Gastroesophageal sphincter (tissue), 4 donors: Measurements from ENCODE around the gene FNDC3B. TPM values are rescaled to one million over a fixed set of nuclear protein-coding genes. Genes with fewer than 3 reads are reported as not detected.

Experiments
- ATAC-seq: fragments of 150-250 bp; one replicate; pipeline ENCODE4 v1.9.1; 2016; ENCODE audit warnings: mild to moderate bottlenecking, moderate library complexity
- H3K27ac ChIP-seq, 4 donors: fragments of 200-600 bp; sonication (generic) in 3 of 4; 1 replicate in 3 of 4; 2 replicates in 1 of 4; pipeline ENCODE4 v1.5.1; 2016 to 2019
- H3K27me3 ChIP-seq: fragments of 200-600 bp; sonication (generic); one replicate; pipeline ENCODE4 v1.5.1; 2019
- H3K36me3 ChIP-seq, 2 donors: fragments of 200-600 bp; sonication (generic); one replicate each; pipeline ENCODE4 v1.5.1; 2019; ENCODE audit warnings: control low read depth in 1 of 2
- H3K4me1 ChIP-seq, 3 donors: fragments of 200-600 bp; sonication (generic); 1 replicate in 2 of 3; 2 replicates in 1 of 3; pipeline ENCODE4 v1.5.1; 2016 to 2019; ENCODE audit warnings: control low read depth in 2 of 3
- H3K4me3 ChIP-seq, 2 donors: fragments of 200-600 bp; sonication (generic); one replicate each; pipeline ENCODE4 v1.5.1; 2019; ENCODE audit warnings: mild to moderate bottlenecking in 1 of 2, moderate library complexity in 1 of 2
- H3K9me3 ChIP-seq, 3 donors: fragments of 200-600 bp; sonication (generic); one replicate each; pipeline ENCODE4 v1.5.1; 2017 to 2019; ENCODE audit warnings: control low read depth in 2 of 3
- EP300 ChIP-seq: sonication (generic); formaldehyde crosslinking; IDR thresholded peaks from one replicate; pipeline ENCODE4 v1.6.1; 2017; ENCODE audit warnings: antibody characterized with exemption, mild to moderate bottlenecking
- POLR2A ChIP-seq, 2 donors: fragments of 450-650 bp; IDR thresholded peaks; one replicate each; pipeline ENCODE4 v1.6.1; 2017; ENCODE audit warnings: antibody characterized with exemption in 2 of 2, mild to moderate bottlenecking in 2 of 2, moderate library complexity in 1 of 2
- POLR2AphosphoS5 ChIP-seq: sonication (generic); formaldehyde crosslinking; IDR thresholded peaks from one replicate; pipeline ENCODE4 v1.6.1; 2017; ENCODE audit warnings: antibody characterized with exemption
- WGBS, 2 donors: methylation state at CpG; one replicate each; pipeline ENCODE4 v1.1.5; 2018; ENCODE audit warnings: low coverage in 1 of 2; 5-methylcytosine and 5-hydroxymethylcytosine counted together
- total RNA-seq, 4 donors: library from RNA; depleted of rRNA; stranded (reverse); fragments of >200 nt; gene quantifications; one replicate each; pipeline ENCODE4 v1.1.0, GENCODE V29; 2016
- TF ChIP-seq, protein P1 (sequence below), 4 experiments: fragments of 200-600 bp in 2 of 4; fragments of 450-650 bp in 2 of 4; sonication (generic) in 1 of 4; IDR thresholded peaks; one replicate each; pipeline ENCODE4 v1.5.1; 2017 to 2019; ENCODE audit warnings: antibody characterized with exemption in 4 of 4, mild to moderate bottlenecking in 2 of 4, moderate library complexity in 2 of 4

Gene FNDC3B
- total RNA-seq, 4 donors from 2014 or later: 53.1 to 97.2 (median 70.8) TPM

DNA sequence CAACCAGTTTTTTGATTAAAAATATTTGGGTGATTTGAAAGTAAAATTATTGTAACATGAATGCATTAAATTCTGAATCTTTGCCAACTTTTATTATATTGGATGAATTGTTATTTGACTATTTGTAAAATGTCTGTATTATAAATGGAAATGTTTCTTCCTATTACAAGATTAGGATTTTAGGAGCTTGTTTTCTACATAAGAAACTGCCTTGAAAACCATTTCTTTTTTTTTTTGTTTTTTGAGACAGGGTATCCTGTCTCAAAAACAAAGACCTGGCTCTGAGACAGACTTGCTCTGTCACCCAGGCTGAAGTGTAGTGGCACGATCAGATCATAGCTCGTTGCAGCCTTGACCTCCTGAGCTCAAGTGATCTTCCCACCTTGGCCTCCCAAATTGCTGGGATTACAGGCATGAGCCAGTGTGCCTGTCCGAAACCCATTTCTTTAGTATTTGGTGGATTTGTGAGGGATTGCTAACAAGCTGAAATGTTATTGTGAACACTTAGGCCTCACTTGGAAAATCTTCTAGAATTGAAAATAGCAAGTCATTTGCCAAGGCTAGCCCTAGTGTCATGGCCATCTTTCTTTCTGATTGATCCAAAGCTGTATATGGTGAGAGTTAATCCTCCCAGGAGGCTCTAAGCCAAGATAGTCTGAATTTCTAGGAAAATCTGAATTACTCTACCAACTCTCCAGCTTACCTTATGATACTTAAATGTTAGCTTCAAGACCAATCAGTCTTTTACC lies 100.3 kb downstream of the FNDC3B start:
- no peaks in the 10 kb centered on the region for H3K27me3 ChIP-seq
- no peak for TF ChIP-seq EP300
- TF ChIP-seq POLR2AphosphoS5: no peak
- TF ChIP-seq POLR2A (IDR thresholded peaks at IDR 0.05): no peak
- TF ChIP-seq, protein P1, sequence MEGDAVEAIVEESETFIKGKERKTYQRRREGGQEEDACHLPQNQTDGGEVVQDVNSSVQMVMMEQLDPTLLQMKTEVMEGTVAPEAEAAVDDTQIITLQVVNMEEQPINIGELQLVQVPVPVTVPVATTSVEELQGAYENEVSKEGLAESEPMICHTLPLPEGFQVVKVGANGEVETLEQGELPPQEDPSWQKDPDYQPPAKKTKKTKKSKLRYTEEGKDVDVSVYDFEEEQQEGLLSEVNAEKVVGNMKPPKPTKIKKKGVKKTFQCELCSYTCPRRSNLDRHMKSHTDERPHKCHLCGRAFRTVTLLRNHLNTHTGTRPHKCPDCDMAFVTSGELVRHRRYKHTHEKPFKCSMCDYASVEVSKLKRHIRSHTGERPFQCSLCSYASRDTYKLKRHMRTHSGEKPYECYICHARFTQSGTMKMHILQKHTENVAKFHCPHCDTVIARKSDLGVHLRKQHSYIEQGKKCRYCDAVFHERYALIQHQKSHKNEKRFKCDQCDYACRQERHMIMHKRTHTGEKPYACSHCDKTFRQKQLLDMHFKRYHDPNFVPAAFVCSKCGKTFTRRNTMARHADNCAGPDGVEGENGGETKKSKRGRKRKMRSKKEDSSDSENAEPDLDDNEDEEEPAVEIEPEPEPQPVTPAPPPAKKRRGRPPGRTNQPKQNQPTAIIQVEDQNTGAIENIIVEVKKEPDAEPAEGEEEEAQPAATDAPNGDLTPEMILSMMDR (IDR thresholded peaks at IDR 0.05): no peak
- H3K36me3 ChIP-seq: no peaks in the 10 kb centered on the region
- H3K9me3 ChIP-seq: no peaks in the 10 kb centered on the region
- no peak for ATAC-seq
- no peak overlapping the region for H3K4me3 ChIP-seq
- H3K4me1 ChIP-seq: peaks cover 45 to 85% (median 45%) of the 10 kb centered on the region in 3 donors
- WGBS, 2 donors: 81 to 100% methylated on average over 1 to 3 of the region's 3 CpGs
- H3K27ac ChIP-seq: peak overlapping the region; percentile 46 to 68 (median 59)

DNA sequence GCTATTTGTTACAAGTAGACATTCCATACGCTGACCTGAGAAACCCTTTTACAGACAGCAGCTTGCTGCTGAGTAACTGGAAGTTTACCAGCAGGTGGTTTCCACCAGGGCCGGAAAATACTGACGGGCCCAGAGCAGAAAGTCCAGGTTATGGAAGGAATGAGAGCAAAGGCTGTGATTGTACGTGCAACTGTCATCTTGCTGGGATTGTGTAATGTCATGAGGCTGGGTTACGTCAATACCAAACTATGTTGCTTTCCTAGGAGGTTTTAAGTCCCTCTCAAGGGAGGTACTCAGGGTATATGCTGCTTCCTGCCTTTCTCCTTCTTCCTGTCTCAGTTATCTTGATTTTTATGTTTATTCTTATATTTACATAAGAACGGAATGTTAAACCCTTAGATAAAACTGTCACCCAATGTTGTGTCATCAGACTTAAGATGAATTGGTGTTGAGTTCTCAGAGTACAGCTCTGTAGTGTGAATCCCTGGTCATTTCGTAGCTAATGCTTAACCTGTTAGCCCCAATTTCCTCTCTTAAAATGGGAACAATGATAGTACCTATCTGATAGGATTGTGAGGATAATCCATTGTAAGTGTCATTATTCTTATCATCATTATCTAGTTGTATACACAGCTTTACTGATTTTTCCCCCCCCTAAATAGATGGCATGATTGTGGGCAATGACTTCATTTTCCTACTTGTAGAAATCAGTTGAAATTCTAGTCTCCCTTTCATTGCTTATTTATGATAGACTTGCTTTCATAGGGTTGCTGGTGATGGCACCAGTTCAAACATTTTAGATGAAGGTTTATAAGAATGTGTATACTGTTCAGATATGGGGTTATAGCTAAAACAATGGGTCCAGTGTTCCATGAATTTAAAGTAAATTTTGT lies 101.4 kb downstream of the FNDC3B start:
- Histone ChIP-seq H3K4me1 (peaks cover 38 to 77% (median 45%) of the 10 kb centered on the region in 3 donors), H3K4me3 (no peak overlapping the region), H3K36me3 (no peaks in the 10 kb centered on the region), H3K27ac (peak overlapping the region; percentile 46 to 68 (median 67)), H3K9me3 (no peaks in the 10 kb centered on the region), H3K27me3 (no peaks in the 10 kb centered on the region)
- WGBS, 2 donors: 27 to 28% methylated on average over 4 to 7 of the region's 7 CpGs
- peak; percentile 90 for ATAC-seq
- TF ChIP-seq POLR2AphosphoS5: peak; percentile 90
- TF ChIP-seq, protein P1 (IDR thresholded peaks at IDR 0.05): no peak

DNA sequence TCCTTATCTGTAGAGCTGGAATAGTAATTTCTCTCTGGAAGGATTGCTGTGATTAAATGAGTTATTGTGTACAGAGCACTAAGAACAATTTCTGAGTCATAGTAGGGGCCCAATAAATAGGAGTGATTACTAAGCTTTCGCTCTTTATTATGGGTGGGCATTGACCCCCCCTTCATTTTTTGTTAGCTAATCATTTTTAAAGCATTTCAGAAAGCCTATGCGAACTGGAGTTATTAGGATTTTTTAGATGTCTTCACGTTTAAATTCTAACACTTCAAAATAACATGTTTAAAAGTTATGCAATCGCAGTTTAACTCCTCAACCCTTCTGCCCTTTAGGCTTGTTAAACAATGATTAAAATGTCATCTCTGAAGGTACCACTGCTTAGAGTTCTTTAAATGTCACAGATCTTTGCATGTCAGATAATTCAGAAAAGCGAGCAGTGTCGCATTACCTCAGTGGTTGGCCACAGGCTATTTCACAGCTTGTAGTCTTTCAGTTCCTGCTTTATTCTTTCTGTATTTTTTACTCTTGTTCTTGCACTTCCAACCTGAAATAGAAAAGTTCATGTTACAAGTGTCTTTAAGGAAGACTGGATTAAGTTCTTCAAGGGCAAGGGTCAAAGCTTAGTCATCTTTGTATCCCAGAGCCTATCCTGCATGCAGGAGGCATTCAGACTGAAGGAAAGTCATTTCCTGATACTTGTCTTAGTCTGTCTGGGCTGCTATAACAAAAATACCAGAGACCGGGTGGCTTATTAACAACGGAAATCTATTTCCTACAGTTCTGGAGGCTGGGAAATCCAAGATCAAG lies 102.9 kb downstream of the FNDC3B start:
- Histone ChIP-seq H3K27me3 (no peaks in the 10 kb centered on the region), H3K4me1 (peaks cover 36 to 62% (median 41%) of the 10 kb centered on the region in 3 donors), H3K27ac (peak overlapping the region in 3 of 4 donors; percentile 11 to 46 (median 31)), H3K36me3 (no peaks in the 10 kb centered on the region), H3K9me3 (no peaks in the 10 kb centered on the region), H3K4me3 (no peak overlapping the region)
- ATAC-seq: no peak
- TF ChIP-seq EP300 (no peak), POLR2AphosphoS5 (no peak), POLR2A (IDR thresholded peaks at IDR 0.05) (no peak)
- TF ChIP-seq, protein P1 (IDR thresholded peaks at IDR 0.05): no peak
- 60 to 77% methylated on average over 8 of the region's 8 CpGs for WGBS, 2 donors

DNA sequence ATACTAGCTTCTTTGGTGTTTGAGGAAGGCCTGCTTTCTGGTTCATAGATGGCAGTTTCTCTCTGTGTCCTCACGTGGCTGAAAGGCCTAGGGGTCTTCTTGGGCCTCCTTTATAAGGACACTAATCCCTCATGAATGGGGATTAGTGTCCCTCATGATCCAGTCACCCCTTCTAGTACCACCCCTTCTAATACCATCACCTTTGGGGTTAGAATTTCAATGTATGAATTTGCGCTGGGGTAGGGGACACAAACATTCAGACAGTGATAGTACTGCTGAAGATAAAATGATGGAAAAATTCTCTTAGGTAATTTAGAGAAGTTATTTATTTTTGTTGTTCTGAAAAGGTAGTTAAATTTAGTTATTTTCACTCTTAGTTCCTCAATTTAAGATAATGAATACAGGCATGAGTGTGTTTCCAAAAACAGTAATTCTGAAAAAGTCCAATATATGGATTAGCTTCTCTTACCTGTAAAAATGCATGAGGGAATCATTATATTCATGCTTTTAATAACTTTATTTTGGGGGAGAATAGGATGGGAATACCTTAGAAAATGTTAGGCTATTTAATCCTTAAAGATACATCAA lies 103.6 kb downstream of the FNDC3B start:
- no peak for ATAC-seq
- peak overlapping the region in 2 of 4 donors; percentile 31 to 46 for H3K27ac ChIP-seq
- H3K9me3 ChIP-seq: no peaks in the 10 kb centered on the region
- no peaks in the 10 kb centered on the region for H3K36me3 ChIP-seq
- H3K4me1 ChIP-seq: peaks cover 31 to 55% (median 38%) of the 10 kb centered on the region in 3 donors
- 89 to 100% methylated on average over 1 to 2 of the region's 2 CpGs for WGBS, 2 donors
- no peak overlapping the region for H3K4me3 ChIP-seq
- TF ChIP-seq POLR2A (IDR thresholded peaks at IDR 0.05): no peak
- no peak for TF ChIP-seq POLR2AphosphoS5
- TF ChIP-seq, protein P1 (IDR thresholded peaks at IDR 0.05): no peak
- TF ChIP-seq EP300: no peak
- H3K27me3 ChIP-seq: no peaks in the 10 kb centered on the region
